RCC 7860 (cell line): ENCODE results near the gene GLRX.

Source experiments
- DNase-seq: peaks from one replicate; pipeline ENCODE4 v3.0.0-alpha.2; 2015; ENCODE audit warnings: low spot score
- FAIRE-seq: peaks from 2 replicates; lab custom pipeline; 2012; peaks lifted over from hg19 to GRCh38; lab: Jason Lieb, UNC

Gene GLRX

GRCh38 chr5:95784514-95785302 is 37.8 kb downstream of the GLRX start:
- FAIRE-seq: no peak
- no peak for DNase-seq

GRCh38 chr5:95783661-95784060 is 38.9 kb downstream of the GLRX start:
- no peak for FAIRE-seq

GRCh38 chr5:95782181-95782580 is 40.3 kb downstream of the GLRX start:
- FAIRE-seq (no peak), DNase-seq (no peak)

More at GRCh38 chr5:95783661-95784060, 38.9 kb downstream of the GLRX start:
- DNase-seq: no peak

GRCh38 chr5:95781101-95781583 is 41.4 kb downstream of the GLRX start:
- FAIRE-seq (no peak), DNase-seq (peak; percentile 17)

GRCh38 chr5:95780597-95780996 is 41.9 kb downstream of the GLRX start:
- FAIRE-seq: no peak
- DNase-seq: no peak

GRCh38 chr5:95779611-95780010 is 42.9 kb downstream of the GLRX start:
- FAIRE-seq (no peak), DNase-seq (no peak)

GRCh38 chr5:95778713-95779436 is 43.7 kb downstream of the GLRX start:
- no peak for FAIRE-seq

GRCh38 chr5:95777441-95777840 is 45.1 kb downstream of the GLRX start:
- FAIRE-seq (no peak), DNase-seq (no peak)

More at GRCh38 chr5:95778713-95779436, 43.7 kb downstream of the GLRX start:
- no peak for DNase-seq

- peak; percentile 76 for DNase-seq
- FAIRE-seq: peak; percentile 88
These were observed 49.0 kb downstream of the GLRX start for GRCh38 chr5:95773335-95774059.

- no peak for DNase-seq
- no peak for FAIRE-seq
These were observed 50.6 kb downstream of the GLRX start for GRCh38 chr5:95771892-95772291.

- FAIRE-seq (no peak), DNase-seq (no peak)
These were observed 51.5 kb downstream of the GLRX start for GRCh38 chr5:95770830-95771708.

- DNase-seq (no peak), FAIRE-seq (no peak)
These were observed 53.8 kb downstream of the GLRX start for GRCh38 chr5:95768731-95769130.

GRCh38 chr5:95763941-95764340 is 58.6 kb downstream of the GLRX start:
- no peak for DNase-seq
- no peak for FAIRE-seq
